GM12878 (cell line): ENCODE measurements around the gene ZFPM1. TPM values are rescaled to one million over a fixed set of nuclear protein-coding genes. Genes with fewer than 3 reads are reported as not detected.

Experiments used
- ATAC-seq: fragments of 200-7000 bp; cut with Tn5 transposase; 3 replicates; pipeline ENCODE4 v1.9.1; 2020; ENCODE audit warnings: mild to moderate bottlenecking, moderate library complexity
- BruUV-seq: library from RNA; stranded (reverse); fragments of 400-500 nt; replicated peaks from 2 replicates; lab custom pipeline; 2021; lab: Mats Ljungman, UMichigan
- CTCF ChIA-PET: fragments of 300-600 bp; sonication (Branson Sonifier 250); formaldehyde crosslinking; extraction: SDS; loops from one replicate; lab custom pipeline; 2021; ENCODE audit warnings: inconsistent platforms; lab: Yijun Ruan, JAX
- POLR2A ChIA-PET: fragments of 350-600 bp; formaldehyde crosslinking; extraction: SDS; loops from one replicate; lab custom pipeline; 2021; ENCODE audit warnings: inconsistent platforms; lab: Charles Lee
- RAD21 ChIA-PET: fragments of 300-600 bp; sonication (Branson Sonifier 250); formaldehyde crosslinking; loops from one replicate; lab custom pipeline; 2023; ENCODE audit warnings: antibody characterized with exemption; ENCODE audit not compliant: unreplicated experiment; lab: Charles Lee
- SMC1A ChIA-PET: fragments of 300-600 bp; sonication (Branson Sonifier 250); formaldehyde crosslinking; loops from one replicate; lab custom pipeline; 2023; ENCODE audit not compliant: unreplicated experiment, uncharacterized antibody; lab: Charles Lee
- DNase-seq: peaks from one replicate; pipeline ENCODE4 v3.0.0-alpha.2; 2011; ENCODE audit warnings: low read depth, low spot score
- FAIRE-seq: peaks from 3 replicates; lab custom pipeline; 2011; peaks lifted over from hg19 to GRCh38; lab: Jason Lieb, UNC
- H2AFZ ChIP-seq: 2 replicates; pipeline ENCODE4 v1.6.0; 2011; ENCODE audit warnings: low read depth, low read length, control low read depth; ENCODE audit not compliant: control insufficient read depth
- H3K27ac ChIP-seq: 2 replicates; pipeline ENCODE4 v1.5.1; 2011; ENCODE audit warnings: control low read depth; ENCODE audit not compliant: control insufficient read depth, insufficient read depth
- H3K27me3 ChIP-seq, 2 experiments: replicated peaks in 1 of 2; 2 replicates each; pipeline versions ENCODE4 v1.6.0 to v1.6.1; 2011; ENCODE audit warnings: low read length in 1 of 2; ENCODE audit not compliant: control insufficient read depth in 2 of 2, insufficient read depth in 2 of 2
- H3K36me3 ChIP-seq, 2 experiments: 2 replicates each; pipeline ENCODE4 v1.5.1; 2011; ENCODE audit warnings: low read length in 1 of 2; ENCODE audit not compliant: control insufficient read depth in 2 of 2, insufficient read depth in 2 of 2
- H3K4me1 ChIP-seq: 2 replicates; pipeline ENCODE4 v1.6.1; 2011; ENCODE audit warnings: mild to moderate bottlenecking, low read length, moderate library complexity, mixed read lengths; ENCODE audit not compliant: control insufficient read depth, insufficient read depth
- H3K4me2 ChIP-seq: 2 replicates; pipeline ENCODE4 v1.6.0; 2011; ENCODE audit warnings: control low read depth; ENCODE audit not compliant: control insufficient read depth, insufficient read depth
- H3K4me3 ChIP-seq: fragments of 200-600 bp; sonication (generic); 2 replicates; pipeline ENCODE4 v1.5.1; 2016
- H3K79me2 ChIP-seq: 2 replicates; pipeline ENCODE4 v1.6.0; 2011; ENCODE audit warnings: low read length; ENCODE audit not compliant: control insufficient read depth, insufficient read depth
- H3K9ac ChIP-seq: 2 replicates; pipeline ENCODE4 v1.8.0; 2011; ENCODE audit warnings: low read length, control low read depth, mixed read lengths; ENCODE audit not compliant: control insufficient read depth, insufficient read depth
- H3K9me3 ChIP-seq: replicated peaks from 3 replicates; pipeline ENCODE4 v1.5.1; 2011; ENCODE audit warnings: mild to moderate bottlenecking, low read length; ENCODE audit not compliant: control insufficient read depth, insufficient read depth
- H4K20me1 ChIP-seq: 2 replicates; pipeline ENCODE4 v1.6.0; 2011; ENCODE audit not compliant: control insufficient read depth, insufficient read depth
- FOXK2 ChIP-seq: fragments of 450-650 bp; IDR thresholded peaks from 2 replicates; pipeline ENCODE4 v1.6.1; 2017; ENCODE audit warnings: mild to moderate bottlenecking, moderate library complexity
- HDGF ChIP-seq: fragments of 450-650 bp; IDR thresholded peaks from 2 replicates; pipeline ENCODE4 v1.6.1; 2016; ENCODE audit warnings: antibody characterized with exemption
- IKZF2 ChIP-seq, 2 experiments: fragments of 450-650 bp; IDR thresholded peaks; 2 replicates each; pipeline ENCODE4 v1.6.1; 2017; ENCODE audit warnings: mild to moderate bottlenecking in 2 of 2, moderate library complexity in 2 of 2
- KAT2A ChIP-seq: conservative IDR thresholded peaks from 2 replicates; pipeline ENCODE4 v1.6.1; 2011; ENCODE audit warnings: low read depth, low read length; ENCODE audit not compliant: control insufficient read depth
- MTA3 ChIP-seq: IDR thresholded peaks from 2 replicates; pipeline ENCODE4 v1.6.1; 2012; ENCODE audit warnings: low read length, inconsistent platforms, borderline replicate concordance
- NFXL1 ChIP-seq: fragments of 450-650 bp; IDR thresholded peaks from 2 replicates; pipeline ENCODE4 v1.6.1; 2017; ENCODE audit warnings: antibody characterized with exemption, mild to moderate bottlenecking, borderline replicate concordance
- RAD21 ChIP-seq: IDR thresholded peaks from 2 replicates; pipeline ENCODE4 v1.6.1; 2011; ENCODE audit warnings: mild to moderate bottlenecking, low read depth, low read length, moderate library complexity; ENCODE audit not compliant: insufficient read depth
- RUNX3 ChIP-seq: IDR thresholded peaks from 2 replicates; pipeline ENCODE4 v1.6.1; 2012; ENCODE audit warnings: low read length, inconsistent platforms
- WGBS: methylation state at CpG from one replicate; pipeline ENCODE4 v1.1.6; 2016; ENCODE audit warnings: low lambda C conversion rate; ENCODE audit not compliant: insufficient replicate concordance, insufficient coverage; ENCODE audit errors: missing lambda C conversion rate; 5-methylcytosine and 5-hydroxymethylcytosine counted together
- in situ Hi-C: fragments of 300-500 bp; cut with MboI; formaldehyde crosslinking; loops from 9 replicates; pipeline ENCODE4 v1.14.3; 2018; ENCODE audit warnings: mixed read lengths
- intact Hi-C: fragments of 100-400 bp; cut with micrococcal nuclease; formaldehyde crosslinking; loops from one replicate; pipeline ENCODE4 v1.14.2; 2022; ENCODE audit not compliant: unreplicated experiment
- polyA plus RNA-seq, 11 experiments: library from polyadenylated mRNA; depleted of rRNA in 4 of 11; unstranded in 6 of 11; stranded (reverse) in 5 of 11; fragments of >200 nt; fragmentation: Nextera tagmentation in 4 of 11; fragmentation: Illumina TruSeq in 1 of 11; extraction: Ambion mirVana in 4 of 11; extraction: Trizol in 1 of 11; gene quantifications; 1 replicate in 1 of 11; 2 replicates in 10 of 11; pipeline versions ENCODE4 v1.2.1 to v1.2.3, GENCODE V29; 2011 to 2016; ENCODE audit warnings: inconsistent platforms in 2 of 11, missing spikeins in 2 of 11, low read depth in 1 of 11
- total RNA-seq, 4 experiments: library from RNA; depleted of rRNA in 3 of 4; stranded (reverse); fragments of >200 nt in 3 of 4; fragmentation: Illumina TruSeq in 1 of 4; extraction: Trizol in 1 of 4; gene quantifications; 2 replicates each; pipeline versions ENCODE4 v1.2.1 to v1.2.3, GENCODE V29; 2013 to 2021
- TF ChIP-seq, protein P1 (sequence below), 3 experiments: IDR thresholded peaks in 2 of 3; conservative IDR thresholded peaks in 1 of 3; 2 replicates each; pipeline ENCODE4 v1.5.1; 2011; ENCODE audit warnings: low read depth in 3 of 3, low read length in 3 of 3, mild to moderate bottlenecking in 3 of 3, control low read depth in 2 of 3, moderate library complexity in 2 of 3, inconsistent platforms in 1 of 3, mixed read lengths in 1 of 3; ENCODE audit not compliant: control insufficient read depth in 2 of 3, insufficient read depth in 1 of 3; ENCODE audit errors: extremely low read depth in 1 of 3
- TF ChIP-seq, protein P2 (sequence below): fragments of 450-650 bp; IDR thresholded peaks from 2 replicates; pipeline ENCODE4 v1.6.1; 2018; ENCODE audit warnings: mild to moderate bottlenecking, low read depth, moderate library complexity; ENCODE audit not compliant: partially characterized antibody

ZFPM1 gene
- total and polyA plus RNA-seq, 10 of the 15 experiments (the other 5 are each of a cell fraction or from before 2014, with no cell fraction given), result 0.02 to 5.1 (median 0.30) TPM

DNA sequence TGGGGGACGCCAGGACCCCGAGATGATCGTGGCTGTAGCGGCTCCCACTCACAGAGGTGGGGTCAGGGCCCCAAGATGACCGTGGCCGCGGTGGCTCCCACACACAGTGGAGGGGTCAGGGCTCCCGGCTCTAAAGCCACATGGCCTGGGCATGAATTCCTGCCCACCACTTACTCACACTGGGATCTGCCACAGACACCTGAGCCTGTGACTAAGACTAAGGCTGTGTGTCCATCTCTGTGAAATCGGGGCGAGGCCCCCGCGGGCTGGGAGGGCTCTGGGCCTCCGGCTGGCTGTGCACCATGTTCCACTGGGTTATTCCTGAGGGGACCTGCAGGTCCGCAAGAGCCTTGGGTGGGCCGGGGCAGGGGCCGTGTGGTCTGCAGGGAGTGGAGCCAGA lies 18.5 kb downstream of the ZFPM1 start:
- Histone ChIP-seq H3K79me2 (no peaks in the 10 kb centered on the region; the same call in 1 of the 2 replicates), H3K4me1 (peaks cover 11% of the 10 kb centered on the region), H4K20me1 (0 out of 2 replicates have a peak, but pooled peaks cover 2% of the 10 kb centered on the region), H3K9me3 (no peaks in the 10 kb centered on the region), H2AFZ (no peak overlapping the region), H3K4me3 (no peak overlapping the region), H3K36me3 (no peaks in the 10 kb centered on the region), H3K9ac (no peak overlapping the region), H3K27ac (no peak overlapping the region), H3K4me2 (no peak overlapping the region), H3K27me3 (no peaks in the 10 kb centered on the region)
- ChIA-PET POLR2A (no interaction called here), CTCF (interaction anchor here (0.6 kb wide), 1 partner anchor 811 kb away, joined by 3 read pairs; no protein-coding TSS in a partner anchor), SMC1A (no interaction called here), RAD21 (no interaction called here)
- 74% methylated on average over 15 of the region's 16 CpGs for WGBS
- no peak for FAIRE-seq
- no peak for DNase-seq
- TF ChIP-seq, protein P1, sequence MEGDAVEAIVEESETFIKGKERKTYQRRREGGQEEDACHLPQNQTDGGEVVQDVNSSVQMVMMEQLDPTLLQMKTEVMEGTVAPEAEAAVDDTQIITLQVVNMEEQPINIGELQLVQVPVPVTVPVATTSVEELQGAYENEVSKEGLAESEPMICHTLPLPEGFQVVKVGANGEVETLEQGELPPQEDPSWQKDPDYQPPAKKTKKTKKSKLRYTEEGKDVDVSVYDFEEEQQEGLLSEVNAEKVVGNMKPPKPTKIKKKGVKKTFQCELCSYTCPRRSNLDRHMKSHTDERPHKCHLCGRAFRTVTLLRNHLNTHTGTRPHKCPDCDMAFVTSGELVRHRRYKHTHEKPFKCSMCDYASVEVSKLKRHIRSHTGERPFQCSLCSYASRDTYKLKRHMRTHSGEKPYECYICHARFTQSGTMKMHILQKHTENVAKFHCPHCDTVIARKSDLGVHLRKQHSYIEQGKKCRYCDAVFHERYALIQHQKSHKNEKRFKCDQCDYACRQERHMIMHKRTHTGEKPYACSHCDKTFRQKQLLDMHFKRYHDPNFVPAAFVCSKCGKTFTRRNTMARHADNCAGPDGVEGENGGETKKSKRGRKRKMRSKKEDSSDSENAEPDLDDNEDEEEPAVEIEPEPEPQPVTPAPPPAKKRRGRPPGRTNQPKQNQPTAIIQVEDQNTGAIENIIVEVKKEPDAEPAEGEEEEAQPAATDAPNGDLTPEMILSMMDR (IDR thresholded peaks at IDR 0.05 in 2 of 3, conservative IDR thresholded peaks at IDR 0.05 in 1 of 3; ENCODE audit: control insufficient read depth in 2 of 3, extremely low read depth in 1 of 3, insufficient read depth in 1 of 3, low read depth in 3 of 3, low read length in 3 of 3), result no peak
- TF ChIP-seq FOXK2 (no peak), MTA3 (no peak), RAD21 (no peak), KAT2A (no peak), NFXL1 (no peak), HDGF (no peak), IKZF2 (IDR thresholded peaks at IDR 0.05) (no peak), RUNX3 (no peak)
- TF ChIP-seq, protein P2, sequence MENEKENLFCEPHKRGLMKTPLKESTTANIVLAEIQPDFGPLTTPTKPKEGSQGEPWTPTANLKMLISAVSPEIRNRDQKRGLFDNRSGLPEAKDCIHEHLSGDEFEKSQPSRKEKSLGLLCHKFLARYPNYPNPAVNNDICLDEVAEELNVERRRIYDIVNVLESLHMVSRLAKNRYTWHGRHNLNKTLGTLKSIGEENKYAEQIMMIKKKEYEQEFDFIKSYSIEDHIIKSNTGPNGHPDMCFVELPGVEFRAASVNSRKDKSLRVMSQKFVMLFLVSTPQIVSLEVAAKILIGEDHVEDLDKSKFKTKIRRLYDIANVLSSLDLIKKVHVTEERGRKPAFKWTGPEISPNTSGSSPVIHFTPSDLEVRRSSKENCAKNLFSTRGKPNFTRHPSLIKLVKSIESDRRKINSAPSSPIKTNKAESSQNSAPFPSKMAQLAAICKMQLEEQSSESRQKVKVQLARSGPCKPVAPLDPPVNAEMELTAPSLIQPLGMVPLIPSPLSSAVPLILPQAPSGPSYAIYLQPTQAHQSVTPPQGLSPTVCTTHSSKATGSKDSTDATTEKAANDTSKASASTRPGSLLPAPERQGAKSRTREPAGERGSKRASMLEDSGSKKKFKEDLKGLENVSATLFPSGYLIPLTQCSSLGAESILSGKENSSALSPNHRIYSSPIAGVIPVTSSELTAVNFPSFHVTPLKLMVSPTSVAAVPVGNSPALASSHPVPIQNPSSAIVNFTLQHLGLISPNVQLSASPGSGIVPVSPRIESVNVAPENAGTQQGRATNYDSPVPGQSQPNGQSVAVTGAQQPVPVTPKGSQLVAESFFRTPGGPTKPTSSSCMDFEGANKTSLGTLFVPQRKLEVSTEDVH, result no peak
- ATAC-seq, result no peak
- in situ Hi-C loops, result no loop called here
- no TSS peak for BruUV-seq
- intact Hi-C loops, result no loop called here
